HG02884 (cell line): ENCODE results near the gene ADRA2C.

Source experiments
- ATAC-seq: cut with Tn5 transposase; IDR thresholded peaks from one replicate; pipeline ENCODE4 v1.9.1; 2021; ENCODE audit warnings: mild to moderate bottlenecking, moderate library complexity; ENCODE audit not compliant: unreplicated experiment

Gene ADRA2C

DNA sequence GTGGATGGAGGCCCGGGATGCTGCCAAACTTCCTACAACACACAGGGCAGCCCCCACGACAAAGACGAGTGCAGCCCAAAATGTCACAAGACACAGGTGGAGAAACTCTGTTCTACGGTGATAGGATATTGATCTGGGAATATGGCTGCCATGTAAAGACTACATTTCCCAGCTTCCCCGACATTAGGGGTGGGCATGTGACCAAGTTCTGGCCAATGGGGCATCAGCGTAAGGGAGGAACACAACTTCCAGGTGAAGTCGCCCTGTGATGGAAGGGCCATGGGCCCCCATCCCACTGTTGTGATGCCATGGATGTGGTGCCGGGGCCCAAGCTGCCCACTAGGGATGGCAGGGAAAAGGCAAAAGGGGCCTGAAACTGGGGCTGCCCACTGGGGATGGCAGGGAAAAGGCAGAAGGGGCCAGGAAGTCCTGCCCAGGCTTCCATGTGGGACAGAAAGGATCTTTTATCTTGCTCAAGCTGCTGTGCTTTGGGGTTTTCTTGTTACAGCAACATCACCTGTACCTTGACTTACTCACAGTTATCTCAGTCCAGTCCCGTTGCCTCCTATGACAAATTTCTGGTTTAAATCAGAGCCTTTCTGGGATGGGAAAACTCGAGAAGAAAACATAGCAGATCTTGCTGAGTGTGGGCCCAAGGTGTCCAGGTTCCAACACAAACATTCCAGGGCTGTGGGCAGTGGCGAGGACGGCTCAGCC is 9.7 kb upstream of the ADRA2C start:
- no peak for ATAC-seq

DNA sequence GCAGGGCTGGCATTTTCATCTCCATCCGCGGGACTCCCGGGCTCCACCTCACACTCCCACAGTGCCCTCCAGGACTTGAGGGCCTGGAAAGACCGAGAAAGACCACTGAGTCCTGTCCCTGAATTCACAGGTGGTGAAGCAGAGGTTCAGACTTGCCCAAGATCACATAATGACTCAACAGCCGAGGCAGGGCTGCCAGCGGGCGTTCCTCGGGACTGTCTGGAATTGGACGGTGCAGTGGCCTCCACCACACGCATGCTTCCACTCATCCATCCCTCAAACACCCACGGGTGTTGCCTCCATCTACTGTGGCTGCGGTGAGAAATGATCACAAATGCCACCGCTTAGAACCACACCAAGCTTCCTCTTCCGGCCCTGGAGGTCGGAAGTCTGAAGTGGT is 6.9 kb upstream of the ADRA2C start:
- ATAC-seq = no peak

DNA sequence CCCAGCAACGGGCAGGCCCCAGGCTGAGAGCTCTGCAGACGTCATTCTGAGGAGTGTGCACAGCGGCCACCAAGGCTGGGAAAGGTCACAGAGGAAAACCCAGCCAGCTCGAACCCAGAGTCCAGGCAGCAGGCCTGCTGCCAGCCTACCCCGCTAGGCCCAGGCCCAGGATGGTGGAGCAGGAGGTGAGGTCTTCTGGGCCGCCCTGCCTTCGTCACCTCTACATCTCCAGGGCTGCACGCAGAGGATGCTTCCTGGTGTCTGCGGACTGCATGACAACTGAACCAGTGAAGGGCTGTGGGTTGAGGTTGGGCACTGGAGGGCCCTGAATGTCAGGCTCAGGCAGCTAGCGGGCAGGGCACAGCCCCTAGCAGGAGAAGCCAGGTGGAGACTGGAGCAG is 5.8 kb upstream of the ADRA2C start:
- no peak for ATAC-seq

DNA sequence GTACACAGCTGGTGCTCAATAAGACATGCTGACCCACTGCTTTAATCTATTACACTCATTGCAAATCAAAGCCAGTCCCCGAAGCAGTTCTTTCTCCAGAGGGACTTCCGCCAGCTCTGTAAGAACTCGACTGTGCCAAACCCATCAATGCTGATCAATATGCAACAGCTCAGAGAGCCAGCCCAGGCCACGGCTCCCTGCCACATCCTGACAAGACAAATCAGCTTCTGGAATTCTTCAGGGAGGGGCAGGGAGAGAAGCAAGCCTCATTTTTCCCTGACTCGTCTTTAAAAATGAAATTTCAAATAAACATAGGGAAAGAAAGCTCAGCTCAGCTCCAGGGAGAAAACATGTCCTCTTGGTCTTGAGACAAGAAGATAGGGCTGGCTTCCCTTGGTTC is 5.3 kb upstream of the ADRA2C start:
- no peak for ATAC-seq

DNA sequence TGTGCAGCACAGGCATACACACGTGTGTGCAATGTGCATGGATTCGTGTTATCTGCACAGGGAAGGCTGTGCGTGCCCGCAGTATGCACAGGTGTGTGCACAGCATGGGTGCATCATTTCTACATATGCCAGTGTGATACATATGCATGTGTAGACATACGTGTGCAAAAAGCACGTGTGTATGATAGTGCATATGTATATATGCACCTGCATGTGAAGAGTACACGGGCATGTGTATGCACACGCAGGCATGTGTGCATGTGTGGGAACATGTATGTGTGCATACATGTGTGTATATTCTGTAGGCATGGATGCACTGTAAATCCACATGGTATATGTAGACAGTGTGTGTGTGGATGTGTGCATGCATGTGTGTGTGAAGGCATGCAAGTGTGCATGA is 3.9 kb upstream of the ADRA2C start:
- no peak for ATAC-seq

DNA sequence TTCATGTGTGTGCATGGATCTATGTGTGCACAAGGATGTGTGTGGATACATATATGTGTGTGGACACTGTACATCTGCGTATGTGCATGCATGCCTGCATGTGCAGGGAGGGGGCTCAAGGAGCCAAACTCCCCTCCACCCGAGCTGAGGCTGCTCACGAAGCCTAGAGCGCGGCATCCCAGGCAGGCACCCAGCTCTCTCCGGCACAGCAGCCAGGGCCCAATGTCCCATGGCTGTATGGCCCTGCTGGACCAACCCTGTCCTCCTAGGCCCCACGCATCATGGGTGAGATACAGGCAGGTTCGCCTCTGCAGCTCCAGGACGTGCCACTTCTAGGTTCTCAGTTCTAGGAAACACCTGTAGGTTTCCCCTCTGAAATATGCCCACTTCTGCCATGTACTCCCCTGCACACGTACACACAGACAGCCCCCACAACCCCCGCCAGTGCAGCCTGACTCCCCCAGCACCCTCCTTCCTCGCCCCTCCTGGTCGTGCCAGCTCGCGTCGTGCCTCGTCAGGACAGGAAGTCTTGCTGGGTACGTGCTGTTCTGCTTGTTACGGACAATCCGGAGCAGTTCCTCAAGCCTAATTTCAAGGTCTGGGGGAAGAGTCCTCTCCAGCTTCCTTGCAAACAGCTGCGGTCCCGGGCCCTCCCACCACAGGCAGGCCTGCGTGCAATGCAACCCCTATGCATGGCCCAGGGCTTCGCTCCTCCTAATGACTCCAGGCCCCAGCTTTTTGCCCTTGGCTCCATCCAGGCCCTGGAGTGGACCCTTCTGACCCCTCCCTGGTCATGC is 3.2 kb upstream of the ADRA2C start:
- ATAC-seq = no peak

GRCh38 chr4:3765271-3766035 is 732 bp upstream of the ADRA2C start:
- no peak for ATAC-seq

GRCh38 chr4:3766785-3767569 is 792 bp downstream of the ADRA2C start:
- ATAC-seq = no peak

- ATAC-seq = no peak
Observed at GRCh38 chr4:3767570-3768288, 1.5 kb downstream of the ADRA2C start.

DNA sequence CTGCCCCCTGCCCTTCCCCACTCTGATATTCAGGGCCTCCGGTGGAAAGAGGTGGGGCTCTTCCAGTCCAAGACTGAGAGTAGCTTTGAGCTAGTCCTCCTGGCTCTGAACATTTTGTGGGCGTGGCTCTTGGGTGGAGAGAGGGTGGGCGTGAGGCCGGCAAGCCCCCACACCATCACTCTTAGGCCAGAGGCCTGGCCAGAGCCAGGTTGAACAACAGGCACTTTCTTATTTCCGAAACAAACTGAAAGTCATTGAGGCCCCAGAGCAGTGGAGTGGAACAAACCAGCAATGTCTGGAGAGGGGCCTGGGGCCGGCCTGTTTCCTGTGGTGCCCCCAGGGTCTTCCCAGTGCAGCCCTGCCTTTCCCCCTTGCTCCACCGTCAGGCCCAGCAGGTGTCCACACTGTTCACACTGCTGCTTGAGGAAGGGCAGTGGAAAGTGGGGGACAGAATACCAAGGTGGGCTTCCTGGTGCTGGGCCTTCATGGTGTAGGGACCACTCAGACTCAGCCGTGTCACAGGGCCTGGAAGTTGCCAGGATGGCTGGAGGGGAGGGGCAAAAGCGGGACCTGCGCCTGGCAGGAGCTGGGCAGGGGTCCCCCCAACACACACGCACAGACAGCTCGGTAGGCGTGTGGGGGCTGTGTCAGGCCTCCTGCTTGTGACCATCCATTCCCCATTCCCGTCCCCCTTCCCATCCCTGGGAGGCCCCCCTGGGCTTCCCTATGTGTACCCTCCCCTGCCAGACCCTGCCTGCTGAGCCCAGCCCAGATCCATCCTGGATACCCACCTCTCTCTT is 2.9 kb downstream of the ADRA2C start:
- no peak for ATAC-seq

GRCh38 chr4:3769642-3770184 is 3.5 kb downstream of the ADRA2C start:
- ATAC-seq = no peak

GRCh38 chr4:3770323-3771163 is 4.4 kb downstream of the ADRA2C start:
- no peak for ATAC-seq

DNA sequence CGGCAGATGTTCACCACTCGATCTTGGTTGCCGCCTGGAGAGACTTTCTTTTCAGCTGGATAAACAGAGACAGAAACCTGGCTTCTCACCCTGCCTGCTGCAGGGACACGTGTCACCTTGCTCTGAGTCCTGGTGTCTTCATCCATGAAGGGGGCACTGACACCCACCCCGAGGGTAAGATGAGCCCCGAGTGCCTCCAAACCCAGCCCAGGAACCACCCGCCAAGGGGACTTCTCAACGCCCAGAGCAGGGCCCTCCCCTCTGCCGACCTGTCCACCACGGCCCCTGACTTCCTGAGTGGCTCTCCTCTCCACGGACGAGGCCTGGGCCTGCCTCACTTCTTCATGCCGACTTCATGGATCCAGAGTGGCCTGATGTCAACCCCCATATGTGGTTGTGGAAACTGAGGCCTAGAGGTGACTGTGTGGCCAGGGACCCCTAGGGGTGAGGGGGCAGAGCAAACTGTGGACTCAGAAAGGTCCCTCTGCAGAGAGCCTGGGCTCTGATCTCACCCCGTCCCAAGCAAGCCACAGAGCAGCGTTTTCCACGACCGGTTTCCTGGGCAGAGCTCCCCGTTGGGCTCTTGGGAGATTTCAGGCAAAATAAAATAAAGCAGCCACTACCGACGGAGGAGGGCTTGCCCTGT is 5.1 kb downstream of the ADRA2C start:
- no peak for ATAC-seq

DNA sequence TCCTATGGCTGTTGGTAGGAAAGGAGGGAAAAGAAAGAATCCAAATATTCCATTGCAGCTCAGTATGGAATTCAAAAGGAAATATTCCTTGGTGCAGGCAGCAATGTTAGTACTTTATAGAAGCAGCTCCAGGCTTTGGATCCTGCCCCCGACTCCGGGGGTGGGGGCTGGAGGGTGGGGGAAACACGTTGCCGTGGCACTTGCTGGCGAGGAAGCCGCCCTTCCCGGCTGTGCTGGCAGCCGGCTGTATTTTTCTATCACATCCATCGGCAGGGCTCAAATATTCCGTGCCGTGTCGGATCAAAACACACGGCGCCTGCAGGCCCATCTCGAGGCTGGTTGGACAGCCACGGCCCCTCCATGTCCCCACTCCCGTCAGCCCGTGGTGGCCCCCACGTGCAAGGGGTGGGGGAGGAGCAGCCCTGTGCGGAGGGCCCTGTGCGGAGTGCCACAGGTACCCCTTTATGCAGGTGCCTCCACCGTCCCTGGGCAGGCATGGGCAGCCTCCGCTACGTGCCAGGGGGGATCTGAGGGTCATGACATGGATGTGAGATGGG is 5.8 kb downstream of the ADRA2C start:
- ATAC-seq = no peak

DNA sequence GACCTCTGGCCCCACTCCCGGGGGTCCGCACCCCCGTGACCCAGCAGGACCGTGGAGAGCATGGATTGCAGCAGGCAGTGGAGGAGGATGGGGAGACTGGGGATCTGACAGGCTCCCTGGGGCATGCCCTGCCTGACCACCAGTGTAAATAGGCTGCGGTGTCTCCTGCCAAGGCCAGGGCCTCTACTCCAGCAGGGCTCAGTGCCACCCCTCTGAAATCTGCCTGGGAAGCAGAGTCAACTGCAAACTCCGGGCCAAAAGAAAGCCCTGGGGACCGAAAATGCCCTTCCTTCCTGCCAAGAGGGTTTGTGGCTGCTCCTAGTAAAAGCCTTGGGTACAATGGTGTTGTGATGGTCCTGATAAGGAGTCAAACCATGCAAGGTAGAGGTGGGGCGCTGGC is 6.4 kb downstream of the ADRA2C start:
- ATAC-seq = no peak

DNA sequence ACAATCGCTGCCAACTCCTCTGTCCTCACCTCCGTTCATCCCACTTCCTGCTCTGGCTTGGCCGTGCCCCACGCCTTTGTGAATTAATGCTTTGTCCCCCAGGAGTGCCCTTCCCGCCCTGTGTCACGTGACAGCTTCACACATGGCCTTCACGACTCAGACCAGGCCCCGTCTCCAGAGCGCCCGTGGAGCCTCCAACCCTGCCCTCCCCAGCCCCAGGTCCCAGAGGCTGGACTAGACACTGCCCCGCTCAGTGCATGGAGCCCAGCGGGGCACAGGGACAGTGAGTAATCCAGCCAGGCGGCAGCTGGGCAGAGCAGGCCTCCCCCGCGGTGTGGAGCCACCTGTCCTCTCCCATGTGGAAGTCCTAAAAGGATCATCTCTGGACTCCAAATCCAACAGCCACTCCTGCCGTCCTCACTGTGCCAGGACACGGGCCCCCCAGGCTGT is 7.4 kb downstream of the ADRA2C start:
- no peak for ATAC-seq

DNA sequence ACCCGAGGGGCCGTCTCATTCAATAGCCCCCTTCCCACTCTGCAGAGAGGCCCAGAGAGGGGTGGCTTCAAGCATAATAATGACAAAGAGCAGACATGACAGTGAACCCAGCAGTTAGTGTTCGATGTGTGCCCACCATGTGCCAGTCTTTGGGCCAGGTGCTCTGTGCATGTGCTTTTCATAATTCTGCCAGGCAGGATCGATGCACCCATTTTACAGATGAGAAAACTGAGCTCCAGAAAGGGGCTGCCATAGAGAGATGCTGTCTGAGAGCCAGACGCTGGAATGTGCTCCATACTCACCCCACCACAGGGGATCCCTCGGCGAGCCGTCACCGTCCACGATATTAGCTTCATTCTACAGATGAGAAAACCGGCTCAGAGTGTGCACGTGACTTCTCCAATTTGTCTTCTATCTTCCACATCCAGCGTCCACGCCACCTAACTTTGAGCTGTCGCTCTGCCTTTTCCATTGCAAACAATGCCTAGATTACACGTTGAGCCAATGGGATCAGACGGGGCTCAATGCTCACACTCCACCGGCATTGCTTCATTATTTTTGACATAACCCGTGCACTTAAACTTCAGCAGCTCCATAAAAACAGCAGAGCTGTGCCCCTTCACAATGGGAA is 8.2 kb downstream of the ADRA2C start:
- no peak for ATAC-seq
